Stimulated activated CD4-positive, alpha-beta T cell treated with anti-CD3 and anti-CD28 coated beads, Interleukin-1b, Interleukin-23, amount 100 ng/mL, for 48 hours (primary cell): ENCODE results near the gene LY6G5B.
"Not testable (repeated sequence)": the region's sequence is repeated elsewhere in the genome, so short reads cannot be mapped to it uniquely, and the experiment has no call there.

ENCODE experiments used
- DNase-seq: peaks from one replicate; pipeline ENCODE4 v3.0.0-alpha.2; 2020

The LY6G5B gene

GRCh38 chr6:31692353-31692752 is 22.6 kb downstream of the LY6G5B start:
- DNase-seq, result no peak

- no peak for DNase-seq
These were observed 23.1 kb downstream of the LY6G5B start for GRCh38 chr6:31692886-31693285.

DNA sequence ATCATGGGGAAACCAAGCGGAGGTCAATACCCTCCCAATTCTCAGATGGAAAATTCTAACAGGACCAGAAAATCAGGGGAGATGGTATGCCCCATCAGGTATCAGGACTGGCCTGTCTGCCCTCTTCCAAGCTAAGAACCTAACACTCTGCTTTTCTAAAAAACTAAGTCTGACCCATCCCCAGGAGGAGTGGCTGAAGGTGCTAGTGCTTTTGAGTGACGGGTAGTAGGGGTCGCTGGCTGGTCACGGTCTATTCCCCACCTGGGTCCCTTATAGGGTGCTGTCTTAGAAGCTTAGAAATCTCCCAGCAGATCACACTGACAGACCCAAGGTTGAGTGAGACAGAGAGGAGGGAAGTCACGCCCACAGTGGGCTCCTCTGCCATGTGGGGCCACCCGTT is 23.8 kb downstream of the LY6G5B start:
- DNase-seq, result no peak

DNA sequence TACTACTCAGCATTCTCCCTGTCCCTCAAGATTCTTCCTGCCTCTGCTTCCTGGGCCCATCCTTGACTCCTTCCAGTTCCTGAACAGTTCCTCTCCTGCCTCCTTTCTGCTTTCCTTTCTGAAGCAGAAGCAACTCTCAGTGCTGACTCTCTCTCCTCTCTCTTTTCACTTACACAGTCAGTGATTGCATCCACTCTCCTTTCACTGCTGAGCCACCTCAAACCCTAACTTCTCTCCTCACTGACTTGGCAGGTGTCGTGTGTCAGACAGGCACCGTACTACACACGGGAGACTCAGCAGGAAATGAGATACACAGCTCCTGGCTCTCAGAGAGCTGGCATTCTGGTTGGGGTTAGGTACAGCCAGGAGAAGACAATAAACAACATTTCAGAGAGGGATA is 27.8 kb downstream of the LY6G5B start:
- DNase-seq, result peak; percentile 21

- DNase-seq, result no peak
These were observed 31.1 kb downstream of the LY6G5B start for GRCh38 chr6:31700740-31701401.

- DNase-seq, result no peak
These were observed 32.1 kb downstream of the LY6G5B start for GRCh38 chr6:31701666-31702404.

GRCh38 chr6:31702405-31702818 is 32.6 kb downstream of the LY6G5B start:
- DNase-seq, result peak; percentile 44

DNA sequence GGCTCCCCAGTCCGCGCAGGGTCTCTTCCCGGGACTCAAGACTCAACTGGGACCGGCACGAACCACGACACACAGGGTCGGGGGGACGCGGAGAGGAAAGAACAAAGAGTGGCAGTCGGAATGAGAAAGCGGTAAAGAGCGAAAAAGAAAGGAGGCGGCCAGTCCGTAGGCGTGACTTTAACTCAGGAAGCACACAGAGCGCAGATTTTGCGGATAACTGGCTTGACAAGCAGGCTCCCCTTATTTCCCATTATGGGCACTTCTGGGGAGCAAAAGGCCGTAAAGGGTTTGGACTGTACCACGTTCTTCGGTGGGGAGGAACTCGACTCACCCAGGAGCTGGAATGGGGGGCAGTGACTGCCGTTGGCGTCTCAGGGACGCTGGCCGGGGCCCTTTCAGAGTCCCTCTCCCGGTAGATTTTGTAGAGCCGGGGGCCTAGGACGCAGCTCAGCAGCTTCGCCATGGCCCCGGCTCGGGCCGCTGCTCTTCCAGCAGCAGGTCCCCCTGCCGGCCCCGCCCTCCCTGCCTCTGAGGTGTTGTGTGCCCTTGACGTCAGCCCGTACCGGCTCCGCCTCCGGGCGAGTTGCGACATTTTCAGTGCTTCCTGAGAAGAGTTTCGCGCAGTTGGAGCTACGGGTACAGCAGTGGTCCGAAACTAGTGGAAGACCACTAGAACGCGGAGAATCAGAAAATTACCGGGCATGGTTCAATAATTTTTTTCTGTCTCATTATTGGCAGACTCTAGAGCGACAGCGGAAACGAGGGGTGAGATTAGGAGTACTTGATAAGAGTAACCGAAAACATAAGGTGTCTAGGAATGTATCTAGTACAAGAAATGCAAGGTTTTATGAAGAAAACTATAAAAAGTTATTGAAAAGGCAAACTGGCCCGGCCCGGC is 33.3 kb downstream of the LY6G5B start, which contains the start of gene ABHD16A:
Gene ABHD16A, minus strand, starts transcription at position 506 of the 898 bp plus-strand sequence. Its CDS starts 43 bp downstream, at position 463.
- peak; percentile 97 for DNase-seq

GRCh38 chr6:31705931-31706330 is 36.2 kb downstream of the LY6G5B start:
- no peak for DNase-seq

- DNase-seq, result no peak
These were observed 36.8 kb downstream of the LY6G5B start, which contains the start of gene LY6G6F for GRCh38 chr6:31706599-31706998. Gene LY6G6F (plus strand): TSS chr6:31706866. CDS start chr6:31706907, 41 bp downstream.

GRCh38 chr6:31707701-31708100 is 37.9 kb downstream of the LY6G5B start:
- no peak for DNase-seq

- no peak for DNase-seq
These were observed 38.4 kb downstream of the LY6G5B start for GRCh38 chr6:31708224-31708623.

- not testable (repeated sequence) for DNase-seq
These were observed 39.4 kb downstream of the LY6G5B start for GRCh38 chr6:31709157-31709556.

DNA sequence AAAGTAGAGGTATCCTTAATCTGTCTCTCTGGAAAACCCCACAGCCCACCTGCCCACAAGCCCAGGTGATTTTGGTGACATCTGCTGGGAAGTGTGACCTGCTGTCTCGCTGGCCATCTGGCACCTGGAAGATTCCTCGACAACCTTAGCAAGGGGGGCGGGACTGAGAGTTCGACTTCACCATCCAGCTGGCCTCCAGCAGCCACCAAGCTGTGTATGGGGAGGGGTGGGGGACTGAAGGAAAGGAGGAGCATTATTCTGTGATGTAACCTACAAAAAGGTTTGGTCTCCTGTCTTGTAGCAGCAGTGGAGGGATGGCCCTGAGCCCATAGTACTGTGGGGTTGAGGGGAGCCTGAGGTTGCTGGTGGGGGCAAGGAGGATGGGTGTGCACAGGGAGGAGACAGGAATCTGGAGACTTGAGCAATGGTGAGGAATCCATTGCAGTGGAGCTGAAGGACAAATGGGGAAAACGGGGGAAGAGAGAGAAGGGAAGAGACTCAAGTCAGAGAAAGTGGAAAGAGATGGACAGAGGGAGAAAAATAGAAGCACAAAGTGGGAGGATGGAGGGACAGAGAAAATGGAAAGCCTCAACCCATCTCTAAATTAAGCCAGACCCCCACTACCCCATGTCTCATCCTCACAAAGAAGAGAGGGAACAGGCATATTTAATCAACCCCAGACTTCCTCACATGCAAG is 40.9 kb downstream of the LY6G5B start:
- DNase-seq, result no peak

- DNase-seq, result no peak
These were observed 41.5 kb downstream of the LY6G5B start for GRCh38 chr6:31711233-31711632.

- DNase-seq, result no peak
These were observed 42.5 kb downstream of the LY6G5B start for GRCh38 chr6:31712296-31712695.

- no peak for DNase-seq
These were observed 43.7 kb downstream of the LY6G5B start for GRCh38 chr6:31713465-31713864.

GRCh38 chr6:31713991-31714684 is 44.4 kb downstream of the LY6G5B start:
- no peak for DNase-seq

DNA sequence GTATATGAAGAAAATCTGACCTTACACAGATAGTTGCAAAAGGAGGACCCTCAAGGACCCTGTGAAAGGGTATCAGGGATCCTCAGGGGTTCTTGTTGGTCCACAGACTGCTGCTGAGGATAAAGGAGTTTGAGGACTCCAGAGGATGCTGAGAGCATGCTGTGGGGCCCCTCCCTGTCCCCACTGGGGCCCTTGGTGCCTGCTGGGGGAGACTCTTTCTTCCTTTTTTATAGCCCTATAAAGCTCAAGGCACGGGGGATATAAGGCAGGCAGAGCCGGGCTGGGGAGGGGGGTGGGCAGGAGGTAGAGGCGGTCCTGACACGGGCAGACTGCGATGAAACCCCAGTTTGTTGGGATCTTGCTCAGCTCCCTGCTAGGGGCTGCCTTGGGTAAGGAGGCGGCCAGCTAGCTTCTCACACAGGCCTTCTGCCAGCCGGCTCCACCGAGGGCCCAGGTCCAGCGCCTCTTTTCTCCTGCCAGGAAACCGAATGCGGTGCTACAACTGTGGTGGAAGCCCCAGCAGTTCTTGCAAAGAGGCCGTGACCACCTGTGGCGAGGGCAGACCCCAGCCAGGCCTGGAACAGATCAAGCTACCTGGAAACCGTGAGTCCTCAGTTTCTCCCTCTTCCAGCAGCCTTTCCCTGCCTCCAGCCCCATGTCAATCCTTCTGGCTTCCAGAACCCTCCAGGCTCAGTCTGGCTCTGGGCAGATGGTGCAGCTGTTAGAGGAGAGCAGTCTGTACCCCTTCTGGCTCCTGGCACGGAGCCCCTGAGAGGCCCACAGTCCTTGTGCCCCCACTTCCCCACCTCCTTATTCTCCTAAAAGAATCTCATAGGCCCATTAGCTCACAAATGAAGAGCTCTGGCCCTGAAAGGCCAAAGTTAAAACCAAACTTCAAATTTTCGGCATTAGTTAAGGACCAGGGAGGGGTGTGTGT is 45.5 kb downstream of the LY6G5B start, which contains the start of gene LY6G6D:
Gene LY6G6D, plus strand, starts transcription at position 327 of the 937 bp plus-strand sequence. Its CDS starts 8 bp downstream, at position 335.
- no peak for DNase-seq

DNA sequence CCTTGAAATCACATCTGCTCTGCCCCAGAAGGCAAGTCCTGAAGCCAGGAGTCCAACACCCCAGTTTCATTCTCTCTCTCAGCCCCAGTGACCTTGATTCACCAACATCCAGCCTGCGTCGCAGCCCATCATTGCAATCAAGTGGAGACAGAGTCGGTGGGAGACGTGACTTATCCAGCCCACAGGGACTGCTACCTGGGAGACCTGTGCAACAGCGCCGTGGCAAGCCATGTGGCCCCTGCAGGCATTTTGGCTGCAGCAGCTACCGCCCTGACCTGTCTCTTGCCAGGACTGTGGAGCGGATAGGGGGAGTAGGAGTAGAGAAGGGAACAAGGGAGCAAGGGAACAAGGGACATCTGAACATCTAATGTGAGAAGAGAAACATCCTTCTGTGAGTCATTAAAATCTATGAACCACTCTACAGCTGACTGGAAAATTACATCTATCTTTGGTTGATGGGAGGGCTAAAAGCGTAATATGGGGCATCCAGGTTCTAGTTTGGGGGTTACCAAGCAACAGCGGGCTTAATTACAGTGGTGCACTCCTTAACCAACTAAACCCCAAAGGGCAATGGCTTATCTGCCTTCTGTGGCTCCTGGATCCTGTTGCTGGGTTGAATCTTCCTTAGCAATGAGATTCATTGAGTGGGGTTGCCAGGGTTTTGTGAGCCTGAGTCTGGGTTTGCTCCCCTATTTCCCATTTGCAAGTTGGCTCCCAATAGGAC is 47.9 kb downstream of the LY6G5B start:
- no peak for DNase-seq
